ENCODE results near the gene PCDHGB5.

DNA sequence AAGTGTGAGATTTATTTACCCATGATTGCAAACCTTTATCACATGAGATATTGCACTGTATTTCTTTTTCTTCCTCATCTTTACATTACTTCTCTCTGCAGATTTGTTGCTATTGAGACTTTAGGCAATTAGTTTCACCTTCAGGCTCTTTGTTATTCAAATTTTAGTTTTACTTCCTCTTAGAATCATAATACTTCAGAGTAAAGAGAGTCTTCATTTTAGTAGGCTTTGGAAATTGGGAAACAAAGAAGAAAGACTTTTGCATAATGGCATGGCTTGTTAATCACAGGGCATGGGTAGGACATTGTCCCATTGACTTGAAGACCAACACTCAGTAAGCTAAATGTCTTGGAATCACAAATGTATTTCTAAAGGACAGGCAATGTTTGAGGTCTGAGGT is 35.0 kb upstream of the PCDHGB5 start:
- TF ChIP-seq JUND (IDR thresholded peaks at IDR 0.05), result no peak
- TF ChIP-seq, protein P1, sequence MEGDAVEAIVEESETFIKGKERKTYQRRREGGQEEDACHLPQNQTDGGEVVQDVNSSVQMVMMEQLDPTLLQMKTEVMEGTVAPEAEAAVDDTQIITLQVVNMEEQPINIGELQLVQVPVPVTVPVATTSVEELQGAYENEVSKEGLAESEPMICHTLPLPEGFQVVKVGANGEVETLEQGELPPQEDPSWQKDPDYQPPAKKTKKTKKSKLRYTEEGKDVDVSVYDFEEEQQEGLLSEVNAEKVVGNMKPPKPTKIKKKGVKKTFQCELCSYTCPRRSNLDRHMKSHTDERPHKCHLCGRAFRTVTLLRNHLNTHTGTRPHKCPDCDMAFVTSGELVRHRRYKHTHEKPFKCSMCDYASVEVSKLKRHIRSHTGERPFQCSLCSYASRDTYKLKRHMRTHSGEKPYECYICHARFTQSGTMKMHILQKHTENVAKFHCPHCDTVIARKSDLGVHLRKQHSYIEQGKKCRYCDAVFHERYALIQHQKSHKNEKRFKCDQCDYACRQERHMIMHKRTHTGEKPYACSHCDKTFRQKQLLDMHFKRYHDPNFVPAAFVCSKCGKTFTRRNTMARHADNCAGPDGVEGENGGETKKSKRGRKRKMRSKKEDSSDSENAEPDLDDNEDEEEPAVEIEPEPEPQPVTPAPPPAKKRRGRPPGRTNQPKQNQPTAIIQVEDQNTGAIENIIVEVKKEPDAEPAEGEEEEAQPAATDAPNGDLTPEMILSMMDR (IDR thresholded peaks at IDR 0.05), result no peak
- TF ChIP-seq POLR2AphosphoS5 (IDR thresholded peaks at IDR 0.05; ENCODE audit: low read depth, low read length), result no peak
- TF ChIP-seq RAD21 (IDR thresholded peaks at IDR 0.05; ENCODE audit: low read length), result no peak
- no peak for TF ChIP-seq GABPA (IDR thresholded peaks at IDR 0.05; ENCODE audit: low read depth)
- TF ChIP-seq, protein P2, sequence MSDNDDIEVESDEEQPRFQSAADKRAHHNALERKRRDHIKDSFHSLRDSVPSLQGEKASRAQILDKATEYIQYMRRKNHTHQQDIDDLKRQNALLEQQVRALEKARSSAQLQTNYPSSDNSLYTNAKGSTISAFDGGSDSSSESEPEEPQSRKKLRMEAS (IDR thresholded peaks at IDR 0.05; ENCODE audit: low read depth), result no peak
- no peak for TF ChIP-seq GATA2 (CRISPR knock-in tag; IDR thresholded peaks at IDR 0.05)
- TF ChIP-seq, protein P3, sequence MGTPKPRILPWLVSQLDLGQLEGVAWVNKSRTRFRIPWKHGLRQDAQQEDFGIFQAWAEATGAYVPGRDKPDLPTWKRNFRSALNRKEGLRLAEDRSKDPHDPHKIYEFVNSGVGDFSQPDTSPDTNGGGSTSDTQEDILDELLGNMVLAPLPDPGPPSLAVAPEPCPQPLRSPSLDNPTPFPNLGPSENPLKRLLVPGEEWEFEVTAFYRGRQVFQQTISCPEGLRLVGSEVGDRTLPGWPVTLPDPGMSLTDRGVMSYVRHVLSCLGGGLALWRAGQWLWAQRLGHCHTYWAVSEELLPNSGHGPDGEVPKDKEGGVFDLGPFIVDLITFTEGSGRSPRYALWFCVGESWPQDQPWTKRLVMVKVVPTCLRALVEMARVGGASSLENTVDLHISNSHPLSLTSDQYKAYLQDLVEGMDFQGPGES (IDR thresholded peaks at IDR 0.05; ENCODE audit: low read depth, low read length), result no peak
- no peak for TF ChIP-seq TCF12 (IDR thresholded peaks at IDR 0.05)
- TF ChIP-seq, protein P4, sequence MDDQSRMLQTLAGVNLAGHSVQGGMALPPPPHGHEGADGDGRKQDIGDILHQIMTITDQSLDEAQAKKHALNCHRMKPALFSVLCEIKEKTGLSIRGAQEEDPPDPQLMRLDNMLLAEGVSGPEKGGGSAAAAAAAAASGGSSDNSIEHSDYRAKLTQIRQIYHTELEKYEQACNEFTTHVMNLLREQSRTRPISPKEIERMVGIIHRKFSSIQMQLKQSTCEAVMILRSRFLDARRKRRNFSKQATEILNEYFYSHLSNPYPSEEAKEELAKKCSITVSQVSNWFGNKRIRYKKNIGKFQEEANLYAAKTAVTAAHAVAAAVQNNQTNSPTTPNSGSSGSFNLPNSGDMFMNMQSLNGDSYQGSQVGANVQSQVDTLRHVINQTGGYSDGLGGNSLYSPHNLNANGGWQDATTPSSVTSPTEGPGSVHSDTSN (IDR thresholded peaks at IDR 0.05), result no peak
- no peak for TF ChIP-seq TAF1 (IDR thresholded peaks at IDR 0.05; ENCODE audit: borderline replicate concordance, low read depth, low read length)
- no peak for TF ChIP-seq RXRA (IDR thresholded peaks at IDR 0.05; ENCODE audit: borderline replicate concordance, low read depth)

Data from SK-N-SH (cell line).